Medulla oblongata (tissue), 1 donor: ENCODE data around the gene TEX12.
A peak's percentile ranks its signal among the peaks of the same experiment; 100 is the strongest.
"Not testable (repeated sequence)": the region's sequence is repeated elsewhere in the genome, so short reads cannot be mapped to it uniquely, and the experiment has no call there.

ENCODE experiments used
- DNase-seq: peaks from one replicate; pipeline ENCODE4 v3.0.0-alpha.2; 2015; ENCODE audit errors: extremely low spot score

The TEX12 gene, protein sequence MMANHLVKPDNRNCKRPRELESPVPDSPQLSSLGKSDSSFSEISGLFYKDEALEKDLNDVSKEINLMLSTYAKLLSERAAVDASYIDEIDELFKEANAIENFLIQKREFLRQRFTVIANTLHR

GRCh38 chr11:112167145-112167544 lies at the start of gene TEX12:
Gene TEX12 (plus strand): TSS chr11:112167372. CDS start chr11:112169269, 1,897 bp downstream.
- DNase-seq, result no peak

DNA sequence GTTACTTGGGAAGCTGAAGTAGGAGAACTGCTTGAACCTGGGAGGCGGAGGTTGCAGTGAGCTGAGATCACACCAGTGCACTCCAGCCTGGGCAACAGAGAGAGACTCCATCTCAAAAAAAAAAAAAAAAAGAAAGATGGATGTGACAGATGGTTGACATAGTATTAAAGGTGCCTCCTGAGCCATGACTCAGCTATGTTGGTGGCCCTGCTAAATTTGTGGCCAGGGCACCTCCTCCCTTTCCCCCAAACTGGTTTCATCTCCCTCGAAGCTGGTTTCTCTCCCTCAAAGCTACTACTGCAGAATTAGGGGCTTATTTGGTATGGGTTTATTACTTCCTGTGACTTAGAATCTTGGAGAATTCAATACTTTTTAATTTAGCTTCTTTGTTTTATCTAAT lies 49.0 kb upstream of the TEX12 start:
- no peak for DNase-seq

- no peak for DNase-seq
Measured at GRCh38 chr11:112121981-112122615, 45.1 kb upstream of the TEX12 start.

DNA sequence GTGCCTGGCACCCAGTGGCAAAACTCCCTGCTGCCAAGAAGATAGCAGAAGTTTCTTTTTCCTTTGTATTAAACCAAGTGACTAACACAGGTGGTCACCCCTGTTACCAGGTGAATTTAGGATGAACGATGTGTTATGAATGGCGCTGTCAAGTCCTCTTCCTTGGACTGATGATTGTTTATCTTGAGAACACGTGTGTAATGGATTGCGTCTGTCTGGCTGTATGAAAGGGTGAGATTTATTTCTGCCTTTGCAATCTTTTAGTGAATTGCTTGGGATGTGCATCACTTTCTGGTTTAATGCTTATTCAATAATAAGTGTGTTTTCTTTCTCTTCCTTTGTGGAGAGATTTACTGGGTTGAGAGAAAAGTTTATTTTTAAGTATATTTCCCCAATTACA lies 44.0 kb upstream of the TEX12 start:
- no peak for DNase-seq

- DNase-seq, result no peak
Measured at GRCh38 chr11:112127056-112127455, 40.1 kb upstream of the TEX12 start.

- peak; percentile 57 for DNase-seq
Measured at GRCh38 chr11:112128483-112129121, 38.6 kb upstream of the TEX12 start.

- DNase-seq, result peak; percentile 88
Measured at GRCh38 chr11:112129656-112130055, 37.5 kb upstream of the TEX12 start.

GRCh38 chr11:112132737-112133136 lies 34.4 kb upstream of the TEX12 start:
- no peak for DNase-seq

GRCh38 chr11:112134473-112134872 lies 32.7 kb upstream of the TEX12 start:
- DNase-seq, result no peak

DNA sequence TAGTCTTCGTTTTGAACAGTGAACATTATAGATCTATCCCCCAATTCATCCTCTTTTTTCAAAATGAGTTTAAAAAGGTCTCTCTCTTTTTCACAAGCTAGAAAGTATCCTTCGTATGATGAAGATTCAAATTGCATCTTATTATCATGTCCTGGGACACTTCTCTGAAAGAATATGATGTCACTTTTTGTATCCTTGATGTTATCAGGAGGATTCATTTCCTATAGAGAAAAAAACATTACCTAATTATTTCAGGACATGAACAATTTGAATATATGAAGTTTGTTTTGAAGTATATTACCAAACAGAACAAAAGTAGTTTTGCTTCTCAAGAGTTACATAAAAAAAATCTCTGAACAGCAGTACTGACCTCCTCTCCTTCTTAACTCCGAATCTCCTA lies 23.6 kb upstream of the TEX12 start:
- DNase-seq, result no peak

DNA sequence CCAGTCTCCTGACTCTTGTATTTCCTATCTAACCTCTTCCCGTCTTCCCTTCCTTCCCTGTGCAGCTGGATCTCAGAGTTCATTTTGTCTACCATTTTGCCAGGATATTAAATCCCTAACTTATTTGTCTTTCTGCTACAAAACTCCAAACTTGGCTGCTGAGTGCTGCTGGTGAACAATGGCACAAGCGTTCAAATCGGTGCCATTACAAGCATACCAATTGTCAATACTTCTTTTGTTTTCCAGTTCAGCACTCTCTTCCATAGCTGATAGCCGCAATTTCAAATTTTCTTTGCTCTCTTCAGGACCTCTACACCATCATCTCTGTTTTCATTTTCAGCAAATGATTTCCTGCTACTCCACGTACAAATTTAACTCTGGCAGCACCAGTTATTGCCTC lies 16.7 kb upstream of the TEX12 start:
- peak; percentile 48 for DNase-seq

- no peak for DNase-seq
Measured at GRCh38 chr11:112156153-112156955, 10.8 kb upstream of the TEX12 start.

DNA sequence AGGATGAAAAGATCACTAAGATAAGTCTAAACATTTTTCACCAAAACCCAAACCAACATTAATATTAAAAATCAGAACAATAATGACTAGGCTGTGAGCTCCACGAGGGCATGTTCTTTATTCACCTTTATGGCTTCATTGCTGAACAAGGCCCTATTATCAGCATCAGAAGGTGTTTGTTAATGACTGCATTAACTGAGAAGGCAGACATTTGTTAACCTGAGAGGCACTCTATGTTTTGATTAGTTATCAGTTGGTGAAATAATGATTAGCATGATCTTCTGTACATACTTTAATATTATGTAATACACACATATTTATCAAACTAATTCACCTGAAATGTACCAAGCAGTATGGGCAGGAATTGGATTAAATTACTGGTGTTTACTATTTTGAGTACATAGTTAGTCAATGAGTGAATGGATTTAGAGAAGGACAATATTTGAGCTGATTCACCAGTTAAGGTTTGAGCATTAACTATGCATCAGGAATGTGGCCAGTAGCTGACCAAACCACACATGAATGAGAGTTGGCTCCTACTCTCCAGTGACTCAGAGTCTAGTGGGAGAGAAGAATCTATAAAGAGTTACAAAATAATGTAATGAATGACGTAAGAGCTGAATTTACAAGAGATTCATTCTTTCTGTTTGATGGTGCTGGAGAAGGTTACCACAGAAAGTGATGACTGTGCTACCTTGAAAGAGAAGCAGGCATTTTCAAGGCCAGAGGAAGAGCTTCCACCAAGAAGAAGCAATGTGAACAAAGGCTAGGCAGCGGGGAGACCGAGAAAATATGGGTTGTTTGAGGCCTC lies 10.0 kb upstream of the TEX12 start:
- DNase-seq, result no peak

DNA sequence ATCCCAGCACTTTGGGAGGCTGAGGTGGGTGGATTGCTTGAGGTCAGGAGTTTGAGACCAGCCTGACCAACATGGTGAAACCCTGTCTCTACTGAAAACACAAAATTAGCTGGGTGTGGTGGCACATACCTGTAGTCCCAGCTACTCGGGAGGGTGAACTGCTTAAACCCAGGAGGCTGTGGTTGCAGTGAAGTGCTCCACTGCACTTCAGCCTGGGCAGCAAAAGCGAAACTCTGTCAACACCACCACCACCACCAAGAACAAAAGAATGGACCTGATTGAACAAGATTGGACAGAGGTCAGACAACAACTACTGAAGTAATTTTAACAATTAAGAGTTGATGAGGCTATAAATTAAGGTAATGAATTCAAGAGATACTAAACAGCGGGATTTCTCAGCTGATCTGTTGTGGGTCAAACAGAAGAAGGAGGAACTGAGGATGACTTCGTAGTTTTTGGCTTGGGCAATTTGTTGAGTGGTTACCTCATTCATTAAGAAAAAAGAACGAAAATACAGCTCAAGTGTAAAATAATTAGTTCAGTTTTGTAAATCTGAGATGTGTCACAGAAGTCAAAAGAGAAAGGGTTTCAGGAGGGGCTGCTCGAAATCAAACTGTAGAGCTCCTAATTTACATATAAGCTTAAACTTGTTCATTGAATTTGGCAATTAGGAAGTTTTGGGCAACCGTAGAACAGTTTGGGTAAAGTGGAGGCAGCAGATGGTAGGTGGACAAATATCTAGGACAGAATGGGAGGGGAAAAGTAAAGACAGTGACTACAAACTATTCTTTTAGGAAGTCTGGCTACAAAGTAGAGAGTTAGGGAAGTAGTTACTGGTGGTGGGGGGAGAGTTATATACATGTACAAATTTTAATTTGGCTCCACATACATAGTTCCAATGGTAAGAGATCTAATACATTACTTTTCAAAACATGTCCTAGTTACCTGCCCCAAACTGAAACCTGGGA lies 7.8 kb upstream of the TEX12 start:
- no peak for DNase-seq

DNA sequence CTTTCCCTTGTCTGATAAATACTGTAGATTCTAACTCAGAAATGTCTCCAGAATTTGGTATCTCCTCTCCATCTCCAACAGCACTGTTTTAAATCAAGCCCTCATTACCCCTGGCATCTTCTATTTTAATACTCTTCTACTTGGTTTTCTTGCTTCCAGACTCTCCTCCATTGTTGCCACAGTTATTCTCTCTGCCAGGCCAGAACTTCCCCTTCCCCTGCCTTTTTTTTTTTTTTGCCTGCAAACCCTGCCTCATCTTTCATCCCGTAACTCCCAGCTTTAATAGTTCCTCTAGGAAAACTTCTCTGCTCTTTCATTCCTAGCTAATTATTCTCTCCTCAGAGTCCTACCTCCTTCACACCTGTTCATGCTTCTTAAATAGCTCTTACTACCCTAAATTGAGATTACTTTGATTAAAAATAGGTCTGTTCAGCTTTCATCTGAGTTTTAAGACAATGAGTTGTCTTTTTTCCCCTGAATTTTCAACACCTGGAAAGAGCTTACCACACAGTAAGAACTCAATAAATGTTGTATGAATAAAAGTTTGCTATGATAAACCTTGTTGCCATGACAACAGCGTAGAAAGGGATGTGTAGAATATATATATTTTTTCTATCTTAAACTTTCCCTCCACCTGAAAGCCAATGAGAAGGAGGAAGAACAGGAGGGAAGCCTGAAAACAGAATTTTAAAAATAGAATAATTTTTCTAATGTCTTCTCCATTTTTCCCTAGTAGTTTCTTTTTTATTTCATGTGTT lies 6.9 kb upstream of the TEX12 start:
- no peak for DNase-seq

GRCh38 chr11:112161012-112161411 lies 6.2 kb upstream of the TEX12 start:
- DNase-seq, result no peak

GRCh38 chr11:112162200-112162599 lies 5.0 kb upstream of the TEX12 start:
- DNase-seq, result not testable (repeated sequence)

DNA sequence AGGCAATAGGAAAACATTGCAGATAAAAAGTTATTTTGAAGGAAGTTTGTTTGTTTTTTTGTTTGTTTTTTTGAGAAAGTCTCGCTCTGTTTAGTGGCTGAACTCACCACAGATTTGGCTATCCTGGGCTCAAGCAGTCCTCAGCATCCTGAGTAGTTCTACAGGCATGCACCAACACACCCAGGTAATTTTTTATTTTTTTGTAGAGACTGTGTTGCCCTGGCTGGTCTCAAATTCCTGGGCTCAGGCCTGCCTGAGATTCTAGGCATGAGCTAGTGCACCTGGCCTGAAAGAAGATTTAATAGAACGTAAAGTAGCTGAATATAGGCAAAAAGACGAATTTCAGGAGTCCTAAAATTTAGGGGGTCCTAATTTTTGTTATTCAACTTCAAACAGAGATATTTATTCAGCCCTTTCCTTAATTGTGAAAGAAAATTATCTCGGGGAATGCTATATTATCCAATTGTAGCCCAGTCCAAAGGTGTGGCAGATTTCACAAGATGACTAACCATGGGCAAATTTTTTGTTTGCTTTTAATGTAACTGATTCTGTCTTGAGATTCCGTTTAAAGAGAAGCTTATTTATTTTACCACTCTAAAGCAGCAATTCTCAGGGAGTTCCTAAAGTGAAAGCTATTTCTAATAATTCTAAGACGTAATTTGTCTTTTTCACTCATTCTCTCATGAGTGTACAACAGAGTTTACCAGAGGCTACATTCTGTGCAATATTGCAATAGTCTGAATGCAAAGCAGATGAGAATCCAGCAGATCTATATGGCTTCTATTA lies 4.2 kb upstream of the TEX12 start:
- DNase-seq, result no peak
